ENCODE results near the gene TM9SF3. TPM values are rescaled to one million over a fixed set of nuclear protein-coding genes. Genes with fewer than 3 reads are reported as not detected.
"Not testable (repeated sequence)": the region's sequence is repeated elsewhere in the genome, so short reads cannot be mapped to it uniquely, and the experiment has no call there.

The TM9SF3 gene
- total and polyA plus RNA-seq, 2 experiments from 2014 or later: 37.3 to 72.5 TPM

- TF ChIP-seq CREB1 (CRISPR knock-in tag; IDR thresholded peaks at IDR 0.05; ENCODE audit: low read depth) (no peak), STAT1 (IDR thresholded peaks at IDR 0.05; ENCODE audit: unreplicated experiment) (no peak), ETS1 (IDR thresholded peaks at IDR 0.05) (no peak)
Observed at GRCh38 chr10:96576277-96576980, 10.4 kb downstream of the TM9SF3 start (continued).

GRCh38 chr10:96574564-96574963 lies 12.2 kb downstream of the TM9SF3 start:
- H3K36me3 ChIP-seq (ENCODE audit: insufficient read depth); H3K27ac Mint-ChIP-seq; H3K27me3 Mint-ChIP-seq (ENCODE audit: insufficient read depth, low read depth, poor library complexity); H3K36me3 Mint-ChIP-seq (ENCODE audit: low read depth); ATAC-seq; H3K27ac ChIP-seq (ENCODE audit: low read depth); H3K4me3 Mint-ChIP-seq; H2AFZ ChIP-seq; H3K9me3 Mint-ChIP-seq; H3F3A ChIP-seq (replicated peaks; ENCODE audit: low read depth); H3K27me3 ChIP-seq (ENCODE audit: insufficient read depth); H3K4me2 ChIP-seq; H3K4me3 ChIP-seq; H3K9me2 ChIP-seq (ENCODE audit: insufficient read depth); DNase-seq (ENCODE audit: low spot score): not testable (repeated sequence)
- peaks cover 100% of the 10 kb centered on the region for H3K79me2 ChIP-seq (replicated peaks; ENCODE audit: insufficient read depth)
- H4K20me1 ChIP-seq (replicated peaks; ENCODE audit: insufficient read depth): peaks cover 31% of the 10 kb centered on the region
- peaks cover 32% of the 10 kb centered on the region for H3K4me1 Mint-ChIP-seq
- H3K4me1 ChIP-seq (ENCODE audit: insufficient read depth): peaks cover 23% of the 10 kb centered on the region

- H3K27me3 Mint-ChIP-seq (ENCODE audit: insufficient read depth, low read depth, poor library complexity): no peaks in the 10 kb centered on the region
- peaks cover 100% of the 10 kb centered on the region for H3K79me2 ChIP-seq (replicated peaks; ENCODE audit: insufficient read depth)
- ATAC-seq (no peak), DNase-seq (ENCODE audit: low spot score) (no peak)
- no peaks in the 10 kb centered on the region for H3K27me3 ChIP-seq (ENCODE audit: insufficient read depth)
- no peaks in the 10 kb centered on the region for H3K9me2 ChIP-seq (ENCODE audit: insufficient read depth)
- no peak overlapping the region for H3K4me3 Mint-ChIP-seq
- H3K9me3 Mint-ChIP-seq: no peaks in the 10 kb centered on the region
- peaks cover 17% of the 10 kb centered on the region for H3K4me1 ChIP-seq (ENCODE audit: insufficient read depth)
- H3K27ac ChIP-seq (ENCODE audit: low read depth): no peak overlapping the region; the same call in 1 of the 2 replicates
- no peaks in the 10 kb centered on the region for H3F3A ChIP-seq (replicated peaks; ENCODE audit: low read depth)
- no peak overlapping the region for H3K4me3 ChIP-seq
- no peaks in the 10 kb centered on the region for H3K36me3 ChIP-seq (ENCODE audit: insufficient read depth)
- no peak overlapping the region for H2AFZ ChIP-seq
- no peak for TF ChIP-seq POLR2AphosphoS5 (IDR thresholded peaks at IDR 0.05; ENCODE audit: low read depth)
- TF ChIP-seq EZH2 (IDR thresholded peaks at IDR 0.05; ENCODE audit: low read depth, unreplicated experiment): no peak
- no peak for TF ChIP-seq JUNB (IDR thresholded peaks at IDR 0.05; ENCODE audit: unreplicated experiment)
- TF ChIP-seq CREB1 (CRISPR knock-in tag; IDR thresholded peaks at IDR 0.05; ENCODE audit: low read depth): no peak
- TF ChIP-seq EZH2phosphoT487 (IDR thresholded peaks at IDR 0.05; ENCODE audit: unreplicated experiment): no peak
- TF ChIP-seq ZNF462 (CRISPR knock-in tag; IDR thresholded peaks at IDR 0.05): no peak
- no peak for TF ChIP-seq ETS1 (IDR thresholded peaks at IDR 0.05)
- TF ChIP-seq CTCF (conservative IDR thresholded peaks at IDR 0.05; ENCODE audit: low read depth in 2 of 2): no peak
- peaks cover 26% of the 10 kb centered on the region for H4K20me1 ChIP-seq (replicated peaks; ENCODE audit: insufficient read depth)
- H3K27ac Mint-ChIP-seq: no peak overlapping the region
- peaks cover 7% of the 10 kb centered on the region; the same call in 2 of the 3 replicates for H3K36me3 Mint-ChIP-seq (ENCODE audit: low read depth)
- H3K4me2 ChIP-seq: no peak overlapping the region
- peaks cover 37% of the 10 kb centered on the region for H3K4me1 Mint-ChIP-seq
Observed at GRCh38 chr10:96573036-96573435, 13.8 kb downstream of the TM9SF3 start.

Data from GM23338 (cell line).